ENCODE measurements around the gene ASB7. TPM values are rescaled to one million over a fixed set of nuclear protein-coding genes. Genes with fewer than 3 reads are reported as not detected.

The ASB7 gene
- total RNA-seq, 1 donor from 2014 or later, result 10.8 TPM

GRCh38 chr15:100612539-100612938 is 10.2 kb downstream of the ASB7 start:
- H3K36me3 Mint-ChIP-seq (ENCODE audit: low read depth), result peaks cover 10% of the 10 kb centered on the region
- TF ChIP-seq CTCF (IDR thresholded peaks at IDR 0.05), result no peak
- peaks cover 2% of the 10 kb centered on the region for H3K4me1 Mint-ChIP-seq (ENCODE audit: low read depth)
- no peak overlapping the region for H3K27ac Mint-ChIP-seq (ENCODE audit: unreplicated experiment)
- H3K27me3 Mint-ChIP-seq (ENCODE audit: low read depth), result no peaks in the 10 kb centered on the region
- DNase-seq (ENCODE audit: low spot score), result no peak
- H3K9me3 Mint-ChIP-seq (ENCODE audit: low read depth), result no peaks in the 10 kb centered on the region
- no peak overlapping the region for H3K4me3 Mint-ChIP-seq (ENCODE audit: unreplicated experiment)

GRCh38 chr15:100613208-100613607 is 10.8 kb downstream of the ASB7 start:
- H3K27ac Mint-ChIP-seq (ENCODE audit: unreplicated experiment), result no peak overlapping the region
- H3K27me3 Mint-ChIP-seq (ENCODE audit: low read depth), result no peaks in the 10 kb centered on the region
- no peak for TF ChIP-seq CTCF (IDR thresholded peaks at IDR 0.05)
- H3K4me3 Mint-ChIP-seq (ENCODE audit: unreplicated experiment), result no peak overlapping the region
- H3K4me1 Mint-ChIP-seq (ENCODE audit: low read depth), result peaks cover 2% of the 10 kb centered on the region
- peaks cover 10% of the 10 kb centered on the region for H3K36me3 Mint-ChIP-seq (ENCODE audit: low read depth)
- no peaks in the 10 kb centered on the region for H3K9me3 Mint-ChIP-seq (ENCODE audit: low read depth)
- no peak for DNase-seq (ENCODE audit: low spot score)

GRCh38 chr15:100614336-100614735 is 11.9 kb downstream of the ASB7 start:
- no peak for TF ChIP-seq CTCF (IDR thresholded peaks at IDR 0.05)
- no peak overlapping the region for H3K4me3 Mint-ChIP-seq (ENCODE audit: unreplicated experiment)
- peaks cover 2% of the 10 kb centered on the region for H3K4me1 Mint-ChIP-seq (ENCODE audit: low read depth)
- no peaks in the 10 kb centered on the region for H3K9me3 Mint-ChIP-seq (ENCODE audit: low read depth)
- H3K27me3 Mint-ChIP-seq (ENCODE audit: low read depth), result no peaks in the 10 kb centered on the region
- H3K27ac Mint-ChIP-seq (ENCODE audit: unreplicated experiment), result no peak overlapping the region
- H3K36me3 Mint-ChIP-seq (ENCODE audit: low read depth), result peaks cover 8% of the 10 kb centered on the region
- no peak for DNase-seq (ENCODE audit: low spot score)

DNA sequence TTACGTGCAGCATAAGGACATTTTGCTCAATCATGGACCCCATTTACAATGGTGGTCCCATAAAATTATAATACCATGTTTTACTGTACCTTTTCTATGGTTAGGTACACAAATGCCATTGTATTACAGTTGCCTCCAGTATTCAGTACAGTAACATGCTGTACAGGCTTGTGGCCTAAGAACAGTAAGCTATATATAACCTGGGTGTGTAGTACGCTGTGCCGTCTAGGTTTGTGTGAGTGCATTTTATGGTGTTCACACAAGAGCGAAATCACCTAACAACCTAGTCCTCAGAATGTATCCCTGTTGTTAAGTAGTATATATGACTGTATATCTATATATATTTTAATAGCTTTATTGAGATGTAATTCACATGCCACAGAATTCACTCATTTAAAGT is 12.5 kb downstream of the ASB7 start:
- Mint-ChIP-seq H3K4me1 (ENCODE audit: low read depth) (peaks cover 2% of the 10 kb centered on the region), H3K9me3 (ENCODE audit: low read depth) (no peaks in the 10 kb centered on the region), H3K36me3 (ENCODE audit: low read depth) (peaks cover 9% of the 10 kb centered on the region), H3K27ac (ENCODE audit: unreplicated experiment) (no peak overlapping the region), H3K27me3 (ENCODE audit: low read depth) (no peaks in the 10 kb centered on the region), H3K4me3 (ENCODE audit: unreplicated experiment) (no peak overlapping the region)
- no peak for DNase-seq (ENCODE audit: low spot score)
- TF ChIP-seq CTCF (IDR thresholded peaks at IDR 0.05), result no peak

DNA sequence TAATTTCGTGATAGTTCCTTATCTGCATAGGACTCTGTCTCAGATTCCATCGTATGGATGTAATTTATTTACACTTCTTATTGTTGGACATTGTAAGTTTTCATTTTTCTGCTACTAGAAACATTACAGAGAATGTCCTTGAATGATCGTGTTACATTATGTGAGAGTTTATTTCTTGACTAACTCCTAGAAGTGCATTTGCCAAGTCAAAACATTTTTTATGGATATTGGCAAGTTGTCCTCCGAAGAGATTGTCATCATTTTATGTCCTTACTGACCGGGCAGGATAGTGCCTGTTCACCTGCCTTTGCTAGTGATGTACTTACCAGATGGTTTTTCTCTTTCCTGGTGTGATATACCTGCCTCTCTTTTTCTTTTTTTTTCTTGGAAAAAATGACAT is 13.4 kb downstream of the ASB7 start:
- H3K27ac Mint-ChIP-seq (ENCODE audit: unreplicated experiment), result no peak overlapping the region
- no peak for TF ChIP-seq CTCF (IDR thresholded peaks at IDR 0.05)
- no peak overlapping the region for H3K4me3 Mint-ChIP-seq (ENCODE audit: unreplicated experiment)
- H3K4me1 Mint-ChIP-seq (ENCODE audit: low read depth), result peaks cover 2% of the 10 kb centered on the region
- no peaks in the 10 kb centered on the region for H3K27me3 Mint-ChIP-seq (ENCODE audit: low read depth)
- H3K9me3 Mint-ChIP-seq (ENCODE audit: low read depth), result no peaks in the 10 kb centered on the region
- DNase-seq (ENCODE audit: low spot score), result no peak
- peaks cover 7% of the 10 kb centered on the region for H3K36me3 Mint-ChIP-seq (ENCODE audit: low read depth)
